Upper lobe of left lung (tissue), 6 donors: ENCODE data around the gene MARS1. TPM values are rescaled to one million over a fixed set of nuclear protein-coding genes. Genes with fewer than 3 reads are reported as not detected.

Source experiments
- ATAC-seq, 2 donors: fragments of 200-7000 bp; cut with Tn5 transposase; one replicate each; pipeline ENCODE4 v1.9.1; 2022; ENCODE audit warnings: mild to moderate bottlenecking in 2 of 2, moderate library complexity in 2 of 2; ENCODE audit not compliant: low FRiP score in 2 of 2
- DNase-seq, 2 donors: peaks; one replicate each; pipeline ENCODE4 v3.0.0-alpha.2; 2019 to 2020
- H3K27ac ChIP-seq, 4 donors: fragments of 200-600 bp; sonication (generic); one replicate each; pipeline ENCODE4 v1.5.1; 2016 to 2019
- H3K27me3 ChIP-seq, 4 donors: fragments of 200-600 bp; sonication (generic); one replicate each; pipeline ENCODE4 v1.5.1; 2017 to 2019
- H3K36me3 ChIP-seq, 4 donors: fragments of 200-600 bp; sonication (generic); one replicate each; pipeline ENCODE4 v1.5.1; 2016 to 2019
- H3K4me1 ChIP-seq, 4 donors: fragments of 200-600 bp; sonication (generic); one replicate each; pipeline ENCODE4 v1.5.1; 2018 to 2019
- H3K4me3 ChIP-seq, 4 donors: fragments of 200-600 bp; sonication (generic); one replicate each; pipeline ENCODE4 v1.5.1; 2017 to 2019; ENCODE audit warnings: mild to moderate bottlenecking in 2 of 4, moderate library complexity in 1 of 4
- H3K9me3 ChIP-seq, 4 donors: fragments of 200-600 bp; sonication (generic); one replicate each; pipeline ENCODE4 v1.5.1; 2018 to 2019
- EP300 ChIP-seq, 4 donors: sonication (generic); formaldehyde crosslinking; IDR thresholded peaks; one replicate each; pipeline ENCODE4 v1.5.1; 2017; ENCODE audit warnings: antibody characterized with exemption in 4 of 4, control low read depth in 2 of 4
- POLR2A ChIP-seq, 4 donors: fragments of 450-650 bp; IDR thresholded peaks; one replicate each; pipeline ENCODE4 v1.5.1; 2016 to 2017; ENCODE audit warnings: antibody characterized with exemption in 4 of 4, mild to moderate bottlenecking in 2 of 4
- POLR2AphosphoS5 ChIP-seq, 2 donors: sonication (generic); formaldehyde crosslinking; IDR thresholded peaks; one replicate each; pipeline ENCODE4 v1.5.1; 2017; ENCODE audit warnings: antibody characterized with exemption in 2 of 2
- WGBS, 2 donors: methylation state at CpG; one replicate each; pipeline ENCODE4 v1.1.5; 2017 to 2018; 5-methylcytosine and 5-hydroxymethylcytosine counted together
- total RNA-seq, 6 donors: library from RNA; depleted of rRNA in 4 of 6; stranded (reverse); fragments of >200 nt in 4 of 6; gene quantifications; one replicate each; pipeline versions ENCODE4 v1.1.0 to v1.2.1, GENCODE V29; 2016 to 2021
- TF ChIP-seq, protein P1 (sequence below), 6 experiments: fragments of 450-650 bp in 4 of 6; fragments of 200-600 bp in 2 of 6; sonication (generic) in 2 of 6; IDR thresholded peaks; one replicate each; pipeline ENCODE4 v1.5.1; 2016 to 2019; ENCODE audit warnings: antibody characterized with exemption in 6 of 6
- donor health status: DM: no; HTN: no; CAD: no; lungs with moderate emphysema.
- donor health status: DM: no; HTN: yes; CAD: no; lungs with severe emphysema.

Gene MARS1
- total RNA-seq, 6 donors from 2014 or later = 73.9 to 189 (median 101) TPM

DNA sequence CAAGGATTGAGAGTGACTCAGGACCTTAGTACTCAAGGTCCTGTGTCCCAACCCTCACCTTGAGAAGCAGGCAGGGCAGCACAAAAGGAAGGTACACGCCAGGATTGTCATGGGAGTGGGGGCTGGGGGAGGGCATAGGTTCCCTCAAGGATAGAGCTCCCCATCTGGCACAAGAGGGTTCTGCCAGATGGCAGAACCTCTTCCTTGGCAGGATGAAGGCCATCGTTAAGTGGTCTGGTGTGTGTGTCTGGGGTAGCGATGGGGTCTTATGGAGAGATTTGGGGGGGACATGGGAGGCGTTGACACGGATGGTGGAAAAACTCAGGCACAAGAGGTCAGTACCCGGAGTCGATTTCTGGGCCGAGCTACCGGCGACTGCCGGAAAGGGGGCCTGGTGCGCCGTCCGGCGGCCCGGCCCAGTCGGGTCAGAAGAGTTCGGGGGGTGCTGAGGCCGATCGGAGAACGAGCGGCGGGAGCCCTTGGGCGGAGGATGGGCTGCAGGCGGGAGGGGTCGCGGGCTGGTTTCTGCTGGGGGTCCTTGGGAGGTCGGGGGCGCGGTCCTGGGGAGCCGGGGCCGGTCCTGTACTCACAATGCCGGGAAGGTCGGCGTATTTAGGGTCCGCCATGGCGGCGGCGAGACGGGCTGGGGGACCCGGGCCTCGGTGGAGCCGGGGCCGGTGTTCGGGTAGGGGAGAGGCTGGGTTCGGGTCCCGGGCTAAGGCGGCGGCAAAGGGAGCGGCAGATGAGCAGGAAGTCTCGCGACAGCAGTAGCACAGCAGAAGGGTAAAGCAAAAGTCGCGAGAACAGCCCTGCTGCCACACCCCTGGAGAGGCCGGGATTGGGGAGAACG lies 58.8 kb downstream of the MARS1 start, which contains the start of gene DCTN2:
TSS of gene DCTN2 (minus strand) at position 755 of the 850 bp plus-strand sequence. CDS start at position 626, 129 bp downstream.
- ATAC-seq (peak; percentile 98), DNase-seq (peak; percentile 90 to 98)
- Histone ChIP-seq H3K27me3 (peaks cover 0 to 18% (median 10%) of the 10 kb centered on the region in 4 donors), H3K27ac (peak within 1 kb of the TSS; percentile 87 to 92 (median 91)), H3K9me3 (no peaks in the 10 kb centered on the region), H3K4me3 (peak within 1 kb of the TSS; percentile 58 to 87 (median 82)), H3K4me1 (peaks cover 28 to 50% (median 33%) of the 10 kb centered on the region in 4 donors), H3K36me3 (peaks cover 0 to 12% (median 4%) of the 10 kb centered on the region in 4 donors)
- TF ChIP-seq EP300 (IDR thresholded peaks at IDR 0.05) (no peak), POLR2AphosphoS5 (IDR thresholded peaks at IDR 0.05) (peak; percentile 62 to 65), POLR2A (IDR thresholded peaks at IDR 0.05) (peak in 3 of 4 donors; percentile 21 to 63 (median 56))
- TF ChIP-seq, protein P1, sequence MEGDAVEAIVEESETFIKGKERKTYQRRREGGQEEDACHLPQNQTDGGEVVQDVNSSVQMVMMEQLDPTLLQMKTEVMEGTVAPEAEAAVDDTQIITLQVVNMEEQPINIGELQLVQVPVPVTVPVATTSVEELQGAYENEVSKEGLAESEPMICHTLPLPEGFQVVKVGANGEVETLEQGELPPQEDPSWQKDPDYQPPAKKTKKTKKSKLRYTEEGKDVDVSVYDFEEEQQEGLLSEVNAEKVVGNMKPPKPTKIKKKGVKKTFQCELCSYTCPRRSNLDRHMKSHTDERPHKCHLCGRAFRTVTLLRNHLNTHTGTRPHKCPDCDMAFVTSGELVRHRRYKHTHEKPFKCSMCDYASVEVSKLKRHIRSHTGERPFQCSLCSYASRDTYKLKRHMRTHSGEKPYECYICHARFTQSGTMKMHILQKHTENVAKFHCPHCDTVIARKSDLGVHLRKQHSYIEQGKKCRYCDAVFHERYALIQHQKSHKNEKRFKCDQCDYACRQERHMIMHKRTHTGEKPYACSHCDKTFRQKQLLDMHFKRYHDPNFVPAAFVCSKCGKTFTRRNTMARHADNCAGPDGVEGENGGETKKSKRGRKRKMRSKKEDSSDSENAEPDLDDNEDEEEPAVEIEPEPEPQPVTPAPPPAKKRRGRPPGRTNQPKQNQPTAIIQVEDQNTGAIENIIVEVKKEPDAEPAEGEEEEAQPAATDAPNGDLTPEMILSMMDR (IDR thresholded peaks at IDR 0.05) = peak in 2 of 6 experiments; percentile 4 to 13
- WGBS, 2 donors = 1% methylated on average over 33 to 38 of the region's 56 CpGs

DNA sequence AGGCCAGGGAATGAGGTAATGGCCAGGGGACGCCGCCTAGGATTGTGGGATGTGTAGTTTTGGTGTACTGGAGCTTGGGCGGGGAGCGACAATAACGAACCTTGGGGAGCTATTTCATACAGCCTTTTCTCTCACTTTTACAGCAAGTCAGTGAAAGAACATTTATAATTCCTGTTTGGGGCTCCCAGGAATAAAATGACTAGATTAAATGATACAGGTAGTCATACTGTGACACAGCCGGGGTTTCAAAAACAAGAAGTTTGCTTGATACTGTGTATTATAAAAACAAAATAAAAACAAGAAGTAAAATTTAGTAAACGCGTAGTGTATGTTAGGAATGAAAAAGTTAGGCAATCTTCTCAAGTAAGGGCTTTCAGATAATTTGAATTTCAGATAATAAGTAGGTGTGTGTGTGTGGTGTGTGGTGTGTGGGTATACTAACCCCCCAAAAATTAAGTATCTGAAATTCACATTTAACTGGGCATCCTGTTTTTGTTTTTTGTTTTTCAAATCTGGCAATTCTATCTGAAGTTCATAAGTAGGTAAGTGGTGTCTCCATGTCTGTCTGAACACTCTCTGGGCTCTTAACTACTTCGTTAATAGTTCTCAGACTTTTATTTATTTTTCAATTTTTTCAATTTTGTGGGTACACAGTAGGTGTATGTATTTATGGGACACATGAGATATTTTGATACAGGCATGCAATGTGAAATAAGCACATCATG lies 59.6 kb downstream of the MARS1 start:
- WGBS, 2 donors = 19 to 21% methylated on average over 9 of the region's 9 CpGs
- Histone ChIP-seq H3K36me3 (peaks cover 0 to 5% (median 0%) of the 10 kb centered on the region in 4 donors), H3K27ac (peak overlapping the region in 3 of 4 donors; percentile 87 to 92 (median 92)), H3K9me3 (no peaks in the 10 kb centered on the region), H3K4me3 (peak overlapping the region in 3 of 4 donors; percentile 58 to 84 (median 81)), H3K27me3 (peaks cover 0 to 18% (median 10%) of the 10 kb centered on the region in 4 donors), H3K4me1 (peaks cover 28 to 50% (median 33%) of the 10 kb centered on the region in 4 donors)
- TF ChIP-seq EP300 (IDR thresholded peaks at IDR 0.05) (no peak), POLR2A (IDR thresholded peaks at IDR 0.05) (no peak), POLR2AphosphoS5 (IDR thresholded peaks at IDR 0.05) (no peak)
- TF ChIP-seq, protein P1 (IDR thresholded peaks at IDR 0.05) = no peak
- DNase-seq (no peak), ATAC-seq (no peak)

DNA sequence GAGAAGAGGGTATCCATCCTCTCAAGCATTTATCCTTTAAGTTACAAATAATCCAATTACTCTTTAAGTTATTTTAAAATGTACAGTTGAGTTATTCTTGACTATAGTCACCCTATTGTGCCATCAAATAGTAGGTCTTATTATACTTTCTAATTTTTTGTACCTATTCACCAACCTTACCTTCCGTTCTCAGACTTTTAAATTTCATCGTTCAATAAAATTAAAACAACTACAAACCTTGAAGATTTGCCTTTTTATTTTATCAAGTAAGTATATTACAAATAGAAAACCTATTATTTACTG lies 60.1 kb downstream of the MARS1 start:
- H3K9me3 ChIP-seq = no peaks in the 10 kb centered on the region
- no peaks in the 10 kb centered on the region for H3K36me3 ChIP-seq
- H3K4me1 ChIP-seq = peaks cover 28 to 50% (median 33%) of the 10 kb centered on the region in 4 donors
- 94 to 98% methylated on average over 2 of the region's 2 CpGs for whole genome bisulfite sequencing, 2 donors
- no peak overlapping the region for H3K4me3 ChIP-seq
- no peak overlapping the region for H3K27ac ChIP-seq
- peaks cover 0 to 18% (median 10%) of the 10 kb centered on the region in 4 donors for H3K27me3 ChIP-seq
- DNase-seq (no peak), ATAC-seq (no peak)
- TF ChIP-seq, protein P1 (IDR thresholded peaks at IDR 0.05) = no peak
- TF ChIP-seq POLR2A (IDR thresholded peaks at IDR 0.05) (no peak), POLR2AphosphoS5 (IDR thresholded peaks at IDR 0.05) (no peak), EP300 (IDR thresholded peaks at IDR 0.05) (no peak)

DNA sequence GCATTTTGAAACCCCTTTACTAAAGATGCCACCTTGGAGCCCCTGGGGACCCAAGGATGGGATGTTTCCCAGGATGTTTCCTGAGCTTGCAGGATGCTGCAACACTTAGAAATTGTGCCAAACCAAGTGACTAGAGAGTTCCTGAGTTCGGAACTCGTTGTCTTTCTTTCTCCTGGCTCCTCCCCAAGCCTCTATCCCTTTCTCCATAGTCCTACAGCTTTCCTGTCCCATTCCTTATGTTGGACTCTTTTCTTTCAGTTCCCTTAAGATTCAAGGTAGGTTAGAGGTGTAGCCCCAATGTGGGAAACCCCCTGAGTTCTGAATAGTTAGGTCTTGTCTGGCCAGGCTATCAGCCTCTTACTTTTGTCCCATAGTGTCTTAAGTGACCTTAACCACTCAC lies 60.6 kb downstream of the MARS1 start:
- WGBS, 2 donors = 37 to 40% methylated on average over 2 of the region's 2 CpGs
- Histone ChIP-seq H3K4me3 (no peak overlapping the region), H3K36me3 (no peaks in the 10 kb centered on the region), H3K9me3 (no peaks in the 10 kb centered on the region), H3K27me3 (peaks cover 0 to 18% (median 10%) of the 10 kb centered on the region in 4 donors), H3K4me1 (peaks cover 28 to 49% (median 32%) of the 10 kb centered on the region in 4 donors), H3K27ac (no peak overlapping the region)
- ATAC-seq (no peak), DNase-seq (no peak)
- TF ChIP-seq, protein P1 (IDR thresholded peaks at IDR 0.05) = no peak
- TF ChIP-seq EP300 (IDR thresholded peaks at IDR 0.05) = no peak
- no peak for TF ChIP-seq POLR2A (IDR thresholded peaks at IDR 0.05)
- no peak for TF ChIP-seq POLR2AphosphoS5 (IDR thresholded peaks at IDR 0.05)
